Lower leg skin (tissue), 3 donors: ENCODE measurements around the gene CCNL1.

ENCODE experiments used
- CTCF ChIP-seq, 3 donors: fragments of 450-650 bp; IDR thresholded peaks; one replicate each; pipeline ENCODE4 v1.5.1; 2016; ENCODE audit warnings: antibody characterized with exemption in 3 of 3, mild to moderate bottlenecking in 3 of 3, moderate library complexity in 2 of 3
- POLR2A ChIP-seq, 2 donors: fragments of 450-650 bp; IDR thresholded peaks; one replicate each; pipeline ENCODE4 v1.6.1; 2016 to 2017; ENCODE audit warnings: antibody characterized with exemption in 2 of 2, mild to moderate bottlenecking in 1 of 2, moderate library complexity in 1 of 2

DNA sequence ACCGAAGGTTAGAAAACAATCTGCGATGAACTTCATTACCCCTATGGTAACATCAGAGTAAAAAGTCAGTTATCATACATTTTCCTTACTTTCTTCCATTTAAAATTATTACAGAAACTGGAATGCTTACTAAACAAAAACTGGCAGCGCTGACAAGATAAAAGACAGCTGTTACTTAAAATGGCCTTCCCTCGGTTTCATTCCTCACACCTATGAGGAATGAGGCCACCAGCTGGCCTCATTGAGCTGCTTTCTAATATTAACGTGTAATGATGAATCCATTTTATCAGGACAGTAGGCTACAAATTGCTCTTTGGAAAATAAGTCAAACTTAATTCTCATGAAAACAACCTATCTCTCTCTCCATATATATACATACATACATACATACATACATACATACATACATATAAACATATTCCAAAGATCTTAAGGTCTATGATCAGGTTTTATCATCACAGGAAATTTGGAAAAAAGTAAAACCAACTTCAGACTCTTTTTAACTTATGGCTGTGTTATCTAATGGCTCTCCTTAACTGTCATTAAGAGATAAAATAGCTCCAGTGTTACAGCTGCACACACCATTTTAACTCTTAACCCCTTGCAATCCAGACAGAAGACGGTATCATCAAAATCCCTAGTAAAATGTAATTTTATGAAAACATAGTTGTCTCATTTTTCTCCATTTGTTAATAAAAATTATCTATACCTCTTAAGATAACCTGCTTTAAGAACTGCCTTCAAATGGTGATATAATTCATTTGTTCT lies 5.2 kb downstream of the CCNL1 start:
- TF ChIP-seq CTCF (IDR thresholded peaks at IDR 0.05) (no peak), POLR2A (IDR thresholded peaks at IDR 0.05) (no peak)
